ENCODE results near the gene OGT. TPM values are rescaled to one million over a fixed set of nuclear protein-coding genes. Genes with fewer than 3 reads are reported as not detected.
"Not testable (repeated sequence)": the region's sequence is repeated elsewhere in the genome, so short reads cannot be mapped to it uniquely, and the experiment has no call there.

The OGT gene
- total and polyA plus RNA-seq, 2 donors: 95.0 to 168 TPM

DNA sequence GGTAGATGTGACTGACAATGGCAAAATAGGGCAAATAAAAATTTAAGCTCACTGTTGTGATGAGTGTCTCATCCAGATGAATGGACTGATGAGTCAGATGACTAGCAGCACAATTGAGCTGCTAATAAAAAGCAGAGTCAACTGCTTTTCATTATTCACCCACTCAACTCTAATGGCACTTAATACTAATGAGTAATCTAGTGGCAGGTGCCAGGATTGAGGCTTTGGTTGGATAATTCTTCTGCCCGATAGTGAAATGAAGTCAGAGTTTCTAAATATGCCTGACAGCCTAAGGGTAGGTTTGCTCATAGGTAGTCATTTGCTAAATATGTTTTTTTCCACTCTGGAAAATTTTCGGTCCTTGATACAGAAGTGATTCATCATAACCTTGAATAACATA is 10.4 kb downstream of the OGT start:
- H3K27me3 ChIP-seq (ENCODE audit: control insufficient read depth in 2 of 2, insufficient read depth in 1 of 2, low read length in 1 of 2): no peaks in the 10 kb centered on the region
- no peaks in the 10 kb centered on the region for H3K4me1 ChIP-seq (ENCODE audit: control insufficient read depth in 2 of 2, insufficient read depth in 2 of 2, low read length in 2 of 2)
- peaks cover 22 to 74% of the 10 kb centered on the region in 2 donors for H3K36me3 ChIP-seq (ENCODE audit: control insufficient read depth in 2 of 2, insufficient read depth in 2 of 2, low read length in 1 of 2)
- no peaks in the 10 kb centered on the region for H3K9me3 ChIP-seq (ENCODE audit: control insufficient read depth in 2 of 2, insufficient read depth in 1 of 2, low read length in 1 of 2)
- WGBS: 91% methylated on average over 2 of the region's 2 CpGs
- H3K4me3 ChIP-seq (ENCODE audit: low read length in 2 of 2): no peak overlapping the region
- no peak overlapping the region for H3K27ac ChIP-seq (ENCODE audit: low read depth in 1 of 2, low read length in 1 of 2)
- DNase-seq (ENCODE audit: low read depth in 6 of 9, low spot score in 9 of 9): no peak

- DNase-seq (ENCODE audit: low read depth in 6 of 9, low spot score in 9 of 9): peak in 1 of 9 donors; percentile 10
- no peak overlapping the region for H3K4me3 ChIP-seq (ENCODE audit: low read length in 2 of 2)
- H3K4me1 ChIP-seq (ENCODE audit: control insufficient read depth in 2 of 2, insufficient read depth in 2 of 2, low read length in 2 of 2): no peaks in the 10 kb centered on the region
- H3K27me3 ChIP-seq (ENCODE audit: control insufficient read depth in 2 of 2, insufficient read depth in 1 of 2, low read length in 1 of 2): no peaks in the 10 kb centered on the region
- no peak overlapping the region for H3K27ac ChIP-seq (ENCODE audit: low read depth in 1 of 2, low read length in 1 of 2)
- H3K9me3 ChIP-seq (ENCODE audit: control insufficient read depth in 2 of 2, insufficient read depth in 1 of 2, low read length in 1 of 2): no peaks in the 10 kb centered on the region
- peaks cover 22 to 76% of the 10 kb centered on the region in 2 donors for H3K36me3 ChIP-seq (ENCODE audit: control insufficient read depth in 2 of 2, insufficient read depth in 2 of 2, low read length in 1 of 2)
- WGBS: 96% methylated on average over 7 of the region's 7 CpGs
These were observed 12.5 kb downstream of the OGT start for GRCh38 chrX:71545364-71545763.

DNA sequence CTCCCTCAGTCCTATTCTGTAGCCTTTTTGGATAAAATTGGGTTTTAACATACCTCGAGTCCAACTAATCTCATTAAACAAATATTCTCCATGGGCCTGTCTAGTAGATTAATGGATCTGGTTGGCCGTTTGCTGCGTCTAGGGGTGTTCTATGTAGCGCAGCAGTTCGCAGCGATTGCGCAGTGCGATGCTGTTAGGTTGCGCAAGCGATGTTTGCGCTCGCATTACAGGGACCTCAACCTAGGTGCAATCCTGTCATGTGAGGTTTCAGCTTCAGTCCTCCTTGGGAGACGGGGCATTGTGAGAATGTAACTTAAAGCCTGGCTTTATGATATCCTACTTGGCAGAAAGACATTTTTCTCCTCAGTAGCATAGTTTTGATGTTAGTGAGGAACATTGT is 14.0 kb downstream of the OGT start:
- DNase-seq (ENCODE audit: low read depth in 6 of 9, low spot score in 9 of 9): no peak
- WGBS: 98% methylated on average over 13 of the region's 13 CpGs
- H3K27me3 ChIP-seq (ENCODE audit: control insufficient read depth in 2 of 2, insufficient read depth in 1 of 2, low read length in 1 of 2): no peaks in the 10 kb centered on the region
- no peak overlapping the region for H3K27ac ChIP-seq (ENCODE audit: low read depth in 1 of 2, low read length in 1 of 2)
- peaks cover 22 to 74% of the 10 kb centered on the region in 2 donors for H3K36me3 ChIP-seq (ENCODE audit: control insufficient read depth in 2 of 2, insufficient read depth in 2 of 2, low read length in 1 of 2)
- H3K4me1 ChIP-seq (ENCODE audit: control insufficient read depth in 2 of 2, insufficient read depth in 2 of 2, low read length in 2 of 2): no peaks in the 10 kb centered on the region
- H3K9me3 ChIP-seq (ENCODE audit: control insufficient read depth in 2 of 2, insufficient read depth in 1 of 2, low read length in 1 of 2): no peaks in the 10 kb centered on the region
- H3K4me3 ChIP-seq (ENCODE audit: low read length in 2 of 2): no peak overlapping the region

DNA sequence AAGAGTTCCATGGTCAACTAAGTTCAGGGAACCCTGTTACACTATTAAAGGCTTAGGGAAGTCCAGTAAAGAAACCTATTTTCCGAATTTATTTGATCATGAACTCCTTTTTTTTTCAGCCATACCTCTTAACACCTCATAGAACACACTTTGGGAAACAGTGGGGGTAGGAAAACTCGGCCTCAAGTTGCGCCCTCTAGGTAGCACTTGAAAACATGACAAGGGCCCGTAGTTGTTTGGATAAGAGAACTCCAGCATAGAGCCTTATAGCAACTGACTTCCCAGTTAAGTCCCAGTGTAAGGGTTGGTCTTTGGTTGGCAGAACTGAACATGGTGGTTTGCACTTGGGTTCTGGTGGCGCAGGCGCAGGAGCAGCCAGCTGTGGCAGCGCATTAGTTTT is 14.4 kb downstream of the OGT start:
- DNase-seq (ENCODE audit: low read depth in 6 of 9, low spot score in 9 of 9): no peak
- Histone ChIP-seq H3K27ac (ENCODE audit: low read depth in 1 of 2, low read length in 1 of 2) (no peak overlapping the region), H3K36me3 (ENCODE audit: control insufficient read depth in 2 of 2, insufficient read depth in 2 of 2, low read length in 1 of 2) (peaks cover 22 to 72% of the 10 kb centered on the region in 2 donors), H3K4me3 (ENCODE audit: low read length in 2 of 2) (no peak overlapping the region), H3K27me3 (ENCODE audit: control insufficient read depth in 2 of 2, insufficient read depth in 1 of 2, low read length in 1 of 2) (no peaks in the 10 kb centered on the region), H3K9me3 (ENCODE audit: control insufficient read depth in 2 of 2, insufficient read depth in 1 of 2, low read length in 1 of 2) (no peaks in the 10 kb centered on the region), H3K4me1 (ENCODE audit: control insufficient read depth in 2 of 2, insufficient read depth in 2 of 2, low read length in 2 of 2) (no peaks in the 10 kb centered on the region)
- WGBS: over 99% methylated on average over 7 of the region's 7 CpGs

DNA sequence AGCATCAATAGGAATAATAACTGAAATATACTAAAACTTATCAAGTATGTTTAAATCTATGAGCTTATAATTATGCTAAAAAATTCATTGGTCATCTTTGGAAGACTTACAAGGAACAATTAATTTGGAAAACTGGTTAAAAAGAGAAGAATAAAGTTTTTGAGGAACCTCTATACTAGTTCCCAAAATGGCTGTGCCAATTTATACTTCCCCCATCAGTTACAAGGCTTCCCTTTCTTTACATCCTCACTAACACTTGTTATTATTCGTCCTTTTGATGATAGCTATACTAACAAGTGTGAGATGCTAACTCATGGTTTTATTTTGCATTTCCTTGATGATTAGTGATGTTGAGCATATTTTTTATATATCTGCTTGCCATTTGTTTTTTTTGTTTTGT is 17.1 kb downstream of the OGT start:
- Histone ChIP-seq H3K27me3 (ENCODE audit: control insufficient read depth in 2 of 2, insufficient read depth in 1 of 2, low read length in 1 of 2) (no peaks in the 10 kb centered on the region), H3K36me3 (ENCODE audit: control insufficient read depth in 2 of 2, insufficient read depth in 2 of 2, low read length in 1 of 2) (peaks cover 15 to 62% of the 10 kb centered on the region in 2 donors)
- 97% methylated on average over 1 of the region's 1 CpG for WGBS

DNA sequence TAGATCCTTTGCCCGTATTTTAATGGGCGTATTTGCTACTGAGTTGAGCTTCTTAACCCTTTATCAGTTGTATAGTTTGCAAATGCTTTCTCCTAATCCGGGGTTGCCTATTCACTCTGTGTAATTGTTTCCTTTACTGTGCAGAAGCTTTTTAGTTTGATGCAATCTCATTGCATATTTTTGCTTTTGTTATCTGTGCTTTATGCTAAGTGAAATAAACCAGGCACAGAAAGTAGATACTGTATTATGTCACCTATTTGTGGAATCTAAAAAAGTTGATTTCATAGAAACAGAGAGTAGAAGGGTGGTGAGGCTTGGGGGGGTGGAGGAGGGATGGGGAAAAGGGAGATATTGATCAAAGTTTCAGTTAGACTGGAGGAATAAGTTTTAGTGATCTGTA is 17.7 kb downstream of the OGT start:
- H3K27ac ChIP-seq (ENCODE audit: low read depth in 1 of 2, low read length in 1 of 2): no peak overlapping the region
- DNase-seq (ENCODE audit: low read depth in 6 of 9, low spot score in 9 of 9): no peak
- no peaks in the 10 kb centered on the region for H3K4me1 ChIP-seq (ENCODE audit: control insufficient read depth in 2 of 2, insufficient read depth in 2 of 2, low read length in 2 of 2)
- H3K9me3 ChIP-seq (ENCODE audit: control insufficient read depth in 2 of 2, insufficient read depth in 1 of 2, low read length in 1 of 2): no peaks in the 10 kb centered on the region
- no peaks in the 10 kb centered on the region for H3K27me3 ChIP-seq (ENCODE audit: control insufficient read depth in 2 of 2, insufficient read depth in 1 of 2, low read length in 1 of 2)
- peaks cover 11 to 62% of the 10 kb centered on the region in 2 donors for H3K36me3 ChIP-seq (ENCODE audit: control insufficient read depth in 2 of 2, insufficient read depth in 2 of 2, low read length in 1 of 2)
- 93% methylated on average over 3 of the region's 3 CpGs for WGBS
- no peak overlapping the region for H3K4me3 ChIP-seq (ENCODE audit: low read length in 2 of 2)

More for the DNA sequence above, 17.1 kb downstream of the OGT start:
- H3K27ac ChIP-seq (ENCODE audit: low read depth in 1 of 2, low read length in 1 of 2): no peak overlapping the region
- H3K4me3 ChIP-seq (ENCODE audit: low read length in 2 of 2): no peak overlapping the region
- H3K4me1 ChIP-seq (ENCODE audit: control insufficient read depth in 2 of 2, insufficient read depth in 2 of 2, low read length in 2 of 2): no peaks in the 10 kb centered on the region
- no peaks in the 10 kb centered on the region for H3K9me3 ChIP-seq (ENCODE audit: control insufficient read depth in 2 of 2, insufficient read depth in 1 of 2, low read length in 1 of 2)
- no peak for DNase-seq (ENCODE audit: low read depth in 6 of 9, low spot score in 9 of 9)

- DNase-seq (ENCODE audit: low read depth in 6 of 9, low spot score in 9 of 9): no peak
- 96% methylated on average over 3 of the region's 3 CpGs for WGBS
- H3K9me3 ChIP-seq (ENCODE audit: control insufficient read depth in 2 of 2, insufficient read depth in 1 of 2, low read length in 1 of 2): no peaks in the 10 kb centered on the region
- H3K36me3 ChIP-seq (ENCODE audit: control insufficient read depth in 2 of 2, insufficient read depth in 2 of 2, low read length in 1 of 2): peaks cover 16 to 68% of the 10 kb centered on the region in 2 donors
- H3K27me3 ChIP-seq (ENCODE audit: control insufficient read depth in 2 of 2, insufficient read depth in 1 of 2, low read length in 1 of 2): no peaks in the 10 kb centered on the region
- H3K4me1 ChIP-seq (ENCODE audit: control insufficient read depth in 2 of 2, insufficient read depth in 2 of 2, low read length in 2 of 2): no peaks in the 10 kb centered on the region
- no peak overlapping the region for H3K4me3 ChIP-seq (ENCODE audit: low read length in 2 of 2)
- no peak overlapping the region for H3K27ac ChIP-seq (ENCODE audit: low read depth in 1 of 2, low read length in 1 of 2)
These were observed 23.1 kb downstream of the OGT start for GRCh38 chrX:71556036-71556435.

DNA sequence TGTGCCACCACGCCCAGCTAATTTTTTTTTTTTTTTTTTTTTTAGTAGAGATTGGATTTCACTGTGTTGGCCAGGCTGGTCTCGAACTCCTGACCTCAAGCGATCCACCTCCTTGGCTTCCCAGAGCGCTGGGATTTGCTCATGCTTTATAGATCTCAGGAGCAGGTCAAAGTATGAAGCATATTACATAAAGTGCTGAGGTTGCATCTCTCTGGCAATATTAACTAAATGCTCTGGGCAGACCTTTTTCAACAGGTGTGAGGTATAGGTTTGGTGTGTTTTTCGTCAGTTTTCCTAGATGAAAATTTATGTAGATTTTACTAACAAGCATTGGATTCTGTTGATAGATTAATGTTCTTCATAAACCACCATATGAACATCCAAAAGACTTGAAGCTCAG is 26.0 kb downstream of the OGT start:
- H3K4me3 ChIP-seq (ENCODE audit: low read length in 2 of 2): no peak overlapping the region
- H3K27me3 ChIP-seq (ENCODE audit: control insufficient read depth in 2 of 2, insufficient read depth in 1 of 2, low read length in 1 of 2): no peaks in the 10 kb centered on the region
- H3K9me3 ChIP-seq (ENCODE audit: control insufficient read depth in 2 of 2, insufficient read depth in 1 of 2, low read length in 1 of 2): no peaks in the 10 kb centered on the region
- peaks cover 21 to 87% of the 10 kb centered on the region in 2 donors for H3K36me3 ChIP-seq (ENCODE audit: control insufficient read depth in 2 of 2, insufficient read depth in 2 of 2, low read length in 1 of 2)
- no peaks in the 10 kb centered on the region for H3K4me1 ChIP-seq (ENCODE audit: control insufficient read depth in 2 of 2, insufficient read depth in 2 of 2, low read length in 2 of 2)
- no peak for DNase-seq (ENCODE audit: low read depth in 6 of 9, low spot score in 9 of 9)
- no peak overlapping the region for H3K27ac ChIP-seq (ENCODE audit: low read depth in 1 of 2, low read length in 1 of 2)
- 99% methylated on average over 5 of the region's 5 CpGs for WGBS

- not testable (repeated sequence) for H3K4me3 ChIP-seq (ENCODE audit: low read length in 2 of 2); H3K9me3 ChIP-seq (ENCODE audit: control insufficient read depth in 2 of 2, insufficient read depth in 1 of 2, low read length in 1 of 2); H3K27me3 ChIP-seq (ENCODE audit: control insufficient read depth in 2 of 2, insufficient read depth in 1 of 2, low read length in 1 of 2); H3K4me1 ChIP-seq (ENCODE audit: control insufficient read depth in 2 of 2, insufficient read depth in 2 of 2, low read length in 2 of 2); DNase-seq (ENCODE audit: low read depth in 6 of 9, low spot score in 9 of 9); H3K27ac ChIP-seq (ENCODE audit: low read depth in 1 of 2, low read length in 1 of 2)
- WGBS: 95% methylated on average over 6 of the region's 6 CpGs
- H3K36me3 ChIP-seq (ENCODE audit: control insufficient read depth in 2 of 2, insufficient read depth in 2 of 2, low read length in 1 of 2): peaks cover 21 to 89% of the 10 kb centered on the region in 2 donors
These were observed 26.9 kb downstream of the OGT start for GRCh38 chrX:71559773-71560172.

DNA sequence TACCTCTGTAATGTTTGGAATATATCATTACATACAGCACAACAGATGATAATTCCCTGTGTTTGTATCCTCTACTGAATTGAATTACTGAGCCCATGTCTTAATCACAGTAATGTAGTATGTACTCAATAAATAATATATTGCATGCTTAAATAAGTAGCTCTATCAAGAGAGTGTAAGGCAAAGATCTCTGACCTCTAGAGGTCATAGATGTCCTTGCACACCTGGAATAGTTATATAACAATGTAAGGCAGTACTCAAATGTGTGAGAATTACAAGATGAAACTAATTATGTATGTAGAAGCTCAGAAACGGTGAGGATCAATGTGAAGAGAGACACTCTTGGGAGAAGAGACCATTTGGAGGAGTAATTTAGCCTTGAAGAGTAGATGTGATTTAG is 31.0 kb downstream of the OGT start:
- DNase-seq (ENCODE audit: low read depth in 6 of 9, low spot score in 9 of 9): no peak
- WGBS: 98% methylated on average over 1 of the region's 1 CpG
- Histone ChIP-seq H3K9me3 (ENCODE audit: control insufficient read depth in 2 of 2, insufficient read depth in 1 of 2, low read length in 1 of 2) (no peaks in the 10 kb centered on the region), H3K36me3 (ENCODE audit: control insufficient read depth in 2 of 2, insufficient read depth in 2 of 2, low read length in 1 of 2) (peaks cover 31 to 87% of the 10 kb centered on the region in 2 donors), H3K4me1 (ENCODE audit: control insufficient read depth in 2 of 2, insufficient read depth in 2 of 2, low read length in 2 of 2) (no peaks in the 10 kb centered on the region), H3K4me3 (ENCODE audit: low read length in 2 of 2) (no peak overlapping the region), H3K27me3 (ENCODE audit: control insufficient read depth in 2 of 2, insufficient read depth in 1 of 2, low read length in 1 of 2) (no peaks in the 10 kb centered on the region), H3K27ac (ENCODE audit: low read depth in 1 of 2, low read length in 1 of 2) (no peak overlapping the region)

All from thymus (tissue), 11 donors.